Stimulated activated CD4-positive, alpha-beta T cell treated with anti-CD3 and anti-CD28 coated beads, Interleukin-1b, Interleukin-23, amount 100 ng/mL, for 4 hours (primary cell): ENCODE measurements around the gene SLC38A6.
"Not testable (repeated sequence)": the region's sequence is repeated elsewhere in the genome, so short reads cannot be mapped to it uniquely, and the experiment has no call there.

ENCODE experiments used
- DNase-seq, 2 donors: peaks; one replicate each; pipeline ENCODE4 v3.0.0-alpha.2; 2020; ENCODE audit warnings: low read depth in 2 of 2

The SLC38A6 gene

DNA sequence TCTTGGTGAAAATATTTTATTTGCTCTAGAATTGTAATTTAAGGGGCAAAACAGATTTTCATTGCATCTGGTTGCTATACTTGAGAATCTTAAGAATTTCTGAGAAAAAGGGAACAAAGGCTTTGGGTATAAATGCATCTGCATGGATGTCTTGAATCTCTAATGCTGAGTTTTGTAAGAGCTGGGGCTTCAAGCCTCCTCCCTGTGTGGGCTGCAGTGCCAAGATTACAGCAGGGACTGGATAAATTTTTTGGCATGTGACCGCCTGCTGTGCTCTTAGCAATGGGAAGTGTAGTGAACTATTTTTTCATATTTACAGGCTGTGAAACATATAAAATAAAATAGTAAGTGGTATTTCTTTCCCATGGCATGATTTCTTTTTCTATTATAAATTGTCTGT lies 70.0 kb downstream of the SLC38A6 start:
- no peak for DNase-seq

DNA sequence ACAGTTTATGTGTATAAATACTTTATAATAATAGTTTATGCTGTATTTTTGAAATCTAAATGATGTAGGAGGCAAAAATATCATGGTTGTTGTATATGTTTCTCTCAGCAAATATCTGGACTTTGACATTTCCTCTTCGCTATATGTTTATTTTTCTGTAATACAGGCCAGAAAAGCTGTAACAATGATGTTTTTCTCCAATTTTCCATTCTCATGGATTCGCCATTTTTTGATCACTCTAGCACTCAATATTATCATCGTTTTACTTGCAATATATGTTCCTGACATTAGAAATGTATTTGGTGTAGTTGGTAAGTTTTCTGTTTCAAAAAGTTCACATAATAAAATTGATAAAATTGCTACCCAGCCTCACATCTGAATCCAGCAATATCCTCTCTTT lies 70.6 kb downstream of the SLC38A6 start:
- DNase-seq, result no peak

DNA sequence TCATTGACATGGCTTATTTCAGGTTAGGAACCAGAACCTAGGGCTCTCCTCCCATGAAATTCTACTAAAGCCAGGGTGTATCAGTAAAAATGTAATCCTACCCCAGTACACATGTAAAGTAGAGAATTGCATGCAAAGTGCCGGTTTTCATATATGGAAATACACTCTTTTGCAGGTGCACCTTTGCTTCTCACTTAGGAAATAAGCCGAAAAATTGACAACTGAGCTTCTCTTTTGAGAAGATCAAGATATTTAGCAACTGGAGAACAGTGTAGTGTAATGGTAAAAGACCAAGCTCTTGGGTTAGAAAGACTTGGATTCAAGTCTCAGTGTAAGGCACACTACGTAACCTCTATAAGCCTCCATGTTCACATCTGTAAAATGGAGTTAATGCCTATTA lies 82.4 kb downstream of the SLC38A6 start:
- DNase-seq, result no peak

DNA sequence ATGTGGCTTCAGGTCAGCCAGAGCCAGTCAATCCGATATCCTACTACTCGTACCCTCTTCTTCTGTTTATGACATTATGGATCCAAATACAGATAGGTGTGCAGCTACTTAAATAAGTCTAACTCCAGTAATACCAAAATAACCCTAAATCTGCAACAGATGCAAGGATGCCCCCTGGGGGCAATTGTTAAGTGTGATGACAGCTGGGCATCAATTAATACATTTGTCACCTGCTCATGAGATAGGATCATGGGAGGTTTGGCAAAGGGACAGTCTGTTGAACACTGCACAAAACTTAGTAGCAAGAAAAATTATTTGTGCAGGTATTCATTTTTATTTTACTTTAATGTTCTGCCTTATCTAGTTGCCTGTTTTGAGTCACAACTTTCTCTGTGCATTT lies 83.2 kb downstream of the SLC38A6 start:
- DNase-seq, result no peak

DNA sequence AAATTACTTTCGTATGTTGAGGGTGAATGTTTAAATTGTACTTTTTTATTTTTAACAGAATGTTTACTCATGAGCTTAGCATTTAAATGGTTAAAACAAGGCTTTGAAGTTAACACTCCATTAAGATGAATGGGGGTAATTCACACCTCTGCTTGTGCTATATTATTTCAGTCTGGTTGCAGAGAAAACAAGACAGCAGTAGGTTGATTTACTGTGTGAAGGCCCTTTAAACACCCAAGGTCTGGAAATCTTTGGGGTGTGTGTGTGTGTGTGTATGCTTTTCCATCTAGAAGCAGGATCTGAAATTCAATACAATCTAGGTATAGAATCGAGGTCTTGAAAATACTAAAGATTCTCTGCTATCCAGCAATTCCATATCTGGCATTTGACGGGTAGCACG lies 83.8 kb downstream of the SLC38A6 start:
- no peak for DNase-seq

DNA sequence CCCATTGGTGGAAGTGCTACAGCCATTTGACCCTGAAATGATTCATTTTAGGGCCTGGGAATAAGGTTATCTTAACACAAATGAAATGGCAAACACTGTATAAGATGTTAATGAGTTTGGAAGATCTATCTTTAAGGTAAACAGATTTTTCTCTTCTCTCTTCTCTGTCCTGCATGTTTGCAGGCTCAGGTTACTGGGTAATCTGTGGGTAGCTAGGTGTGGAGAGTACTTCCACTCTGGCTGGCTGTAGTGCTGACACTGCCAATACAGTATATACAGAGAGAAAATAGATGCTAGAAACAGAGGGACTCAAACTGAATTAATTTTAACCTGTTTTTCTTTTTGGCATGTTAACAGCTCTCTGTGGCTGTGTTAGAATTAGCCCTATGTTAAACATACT lies 84.6 kb downstream of the SLC38A6 start:
- DNase-seq, result no peak

DNA sequence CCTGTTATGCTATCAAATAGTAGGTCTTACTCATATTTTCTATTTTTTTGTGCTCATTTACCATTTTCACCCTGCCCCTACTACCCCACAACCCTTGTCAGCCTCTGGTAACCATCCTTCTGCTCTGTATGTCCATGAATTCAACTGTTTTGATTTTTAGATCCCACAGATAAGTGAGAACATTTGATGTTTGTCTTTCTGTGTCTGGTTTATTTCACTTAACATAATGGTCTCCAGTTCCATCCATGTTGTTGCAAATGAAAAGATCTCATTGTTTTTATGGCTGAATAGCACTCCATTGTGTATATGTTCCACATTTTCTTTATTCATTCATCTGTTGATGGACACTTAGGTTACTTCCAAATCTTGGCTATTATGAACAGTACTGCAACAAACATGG lies 91.4 kb downstream of the SLC38A6 start:
- DNase-seq, result not testable (repeated sequence)

DNA sequence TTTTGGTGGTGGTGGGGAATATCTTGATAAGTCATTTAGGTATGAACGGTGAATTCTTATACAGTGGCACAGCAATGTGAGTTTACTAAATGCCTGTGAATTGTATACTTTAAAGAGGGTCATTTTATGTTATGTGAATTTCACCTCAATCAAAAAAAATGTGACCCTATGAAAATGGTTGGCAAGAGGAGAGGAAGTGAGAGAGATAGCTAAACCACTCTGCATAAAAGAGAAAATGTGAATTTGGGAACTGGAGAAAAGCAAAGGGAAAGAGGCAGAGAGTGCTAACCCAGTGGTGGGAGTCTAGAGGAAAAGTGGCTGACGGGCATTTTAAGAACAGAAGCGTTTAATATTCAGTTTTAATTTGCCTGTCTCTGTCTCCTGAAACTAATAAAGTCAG lies 93.8 kb downstream of the SLC38A6 start:
- no peak for DNase-seq

DNA sequence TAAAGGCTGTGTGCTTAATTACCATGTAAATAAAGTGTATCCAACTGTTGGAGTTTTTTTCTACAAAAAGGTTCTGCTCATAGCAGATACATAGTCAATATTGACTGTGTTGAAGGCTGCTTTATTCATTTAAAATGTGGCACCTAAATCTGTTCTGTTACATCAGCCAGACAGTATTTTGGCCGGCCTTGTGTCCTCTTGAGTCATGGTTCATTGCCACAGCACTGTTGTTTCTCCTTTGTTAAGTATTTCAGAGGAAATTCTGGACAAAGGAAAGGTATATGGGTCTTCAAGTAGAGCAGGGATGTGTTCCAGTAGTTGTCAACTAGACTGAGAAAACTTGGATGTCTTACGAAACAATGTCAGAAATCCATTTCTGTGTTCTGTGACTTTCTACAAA lies 95.5 kb downstream of the SLC38A6 start:
- DNase-seq, result no peak

DNA sequence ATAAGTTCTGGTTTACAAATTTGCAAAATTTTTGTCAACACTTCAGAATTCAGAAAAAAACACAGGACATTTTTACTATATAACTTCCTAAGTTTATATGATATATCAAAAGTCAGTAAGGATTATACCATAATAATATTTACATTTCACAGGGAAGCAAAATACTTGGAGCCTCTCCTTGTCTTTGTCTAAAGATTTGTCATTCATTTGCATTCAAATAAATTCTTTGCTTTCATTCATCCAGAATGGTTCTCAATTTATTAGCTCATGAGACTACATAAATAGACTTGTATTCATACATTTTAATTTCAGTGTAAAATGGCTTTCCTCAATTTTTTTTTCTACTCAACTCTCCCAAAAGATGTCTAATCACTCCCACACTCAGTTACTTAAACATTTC lies 96.4 kb downstream of the SLC38A6 start:
- no peak for DNase-seq

DNA sequence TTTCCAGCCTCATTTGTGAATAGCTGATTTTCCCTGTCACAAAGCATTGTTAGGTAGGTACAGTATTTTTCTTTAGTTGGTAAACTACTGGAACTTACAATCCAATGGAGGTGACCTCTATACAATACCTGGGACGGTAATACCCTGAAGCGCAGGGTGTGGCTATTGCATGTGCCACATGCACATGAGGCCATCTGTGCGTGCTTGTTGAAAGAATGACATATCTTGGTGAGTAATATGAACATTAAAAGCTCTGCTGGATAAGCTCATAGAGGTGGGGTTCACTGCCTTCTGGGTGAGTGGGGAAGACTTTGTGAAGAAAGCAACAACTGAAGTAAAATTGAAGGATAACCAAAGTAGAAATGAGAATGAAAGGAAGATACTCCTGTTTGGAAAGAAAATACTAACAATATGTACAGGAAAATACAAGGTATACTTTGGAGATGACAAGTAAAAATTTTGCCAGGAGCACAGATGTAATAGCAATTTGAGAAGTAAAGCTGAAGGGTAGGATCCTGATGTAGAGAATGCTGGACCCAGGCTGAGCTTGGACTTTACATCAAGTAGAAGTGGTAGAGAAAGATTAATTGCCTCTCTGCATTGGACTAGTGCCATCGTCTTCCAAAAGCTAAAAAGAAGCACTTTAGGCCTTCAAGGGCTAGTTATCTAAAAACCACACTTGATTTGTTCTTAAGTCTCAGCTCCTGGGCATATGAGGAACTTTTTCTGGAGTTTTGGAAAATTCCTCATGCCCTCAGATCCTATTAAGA lies 97.1 kb downstream of the SLC38A6 start:
- DNase-seq, result no peak

DNA sequence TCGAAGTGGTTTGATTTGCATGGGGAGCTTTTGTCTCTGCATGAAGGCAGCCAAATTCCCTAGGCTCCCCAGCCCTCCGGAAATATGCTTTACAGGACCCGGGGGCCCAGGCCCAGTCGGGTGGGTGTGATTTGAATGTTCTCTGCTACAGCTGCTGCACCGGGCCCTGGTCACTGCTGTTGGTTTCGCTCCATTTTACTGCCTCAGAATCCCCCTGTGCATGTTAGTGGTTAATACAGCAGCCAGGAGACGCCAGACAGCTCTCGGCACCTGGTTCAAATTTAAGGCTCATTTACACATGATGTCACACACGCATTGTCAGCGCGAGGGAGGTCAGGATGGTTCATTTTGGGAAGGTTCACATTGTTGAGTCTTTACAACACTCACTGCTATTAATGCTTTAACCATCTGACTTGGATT lies 99.6 kb downstream of the SLC38A6 start:
- no peak for DNase-seq

DNA sequence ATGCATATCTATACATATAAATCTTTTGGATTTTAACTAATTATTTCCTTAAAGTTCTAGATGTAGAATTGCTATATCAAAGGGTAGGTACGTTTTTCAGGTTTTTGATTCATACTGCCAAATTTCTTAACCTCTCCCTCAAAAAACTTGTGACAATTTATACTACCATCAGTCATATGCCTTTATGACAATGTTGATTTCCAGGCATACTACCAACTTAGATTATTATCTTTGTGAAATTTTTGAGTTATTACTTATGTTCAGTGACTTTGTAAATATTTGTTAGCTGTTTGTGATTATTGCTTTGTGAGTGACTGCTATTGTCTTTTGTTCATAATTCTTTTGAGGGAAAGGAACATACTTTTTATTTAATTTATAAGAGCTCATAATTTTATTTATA lies 107.0 kb downstream of the SLC38A6 start:
- no peak for DNase-seq

DNA sequence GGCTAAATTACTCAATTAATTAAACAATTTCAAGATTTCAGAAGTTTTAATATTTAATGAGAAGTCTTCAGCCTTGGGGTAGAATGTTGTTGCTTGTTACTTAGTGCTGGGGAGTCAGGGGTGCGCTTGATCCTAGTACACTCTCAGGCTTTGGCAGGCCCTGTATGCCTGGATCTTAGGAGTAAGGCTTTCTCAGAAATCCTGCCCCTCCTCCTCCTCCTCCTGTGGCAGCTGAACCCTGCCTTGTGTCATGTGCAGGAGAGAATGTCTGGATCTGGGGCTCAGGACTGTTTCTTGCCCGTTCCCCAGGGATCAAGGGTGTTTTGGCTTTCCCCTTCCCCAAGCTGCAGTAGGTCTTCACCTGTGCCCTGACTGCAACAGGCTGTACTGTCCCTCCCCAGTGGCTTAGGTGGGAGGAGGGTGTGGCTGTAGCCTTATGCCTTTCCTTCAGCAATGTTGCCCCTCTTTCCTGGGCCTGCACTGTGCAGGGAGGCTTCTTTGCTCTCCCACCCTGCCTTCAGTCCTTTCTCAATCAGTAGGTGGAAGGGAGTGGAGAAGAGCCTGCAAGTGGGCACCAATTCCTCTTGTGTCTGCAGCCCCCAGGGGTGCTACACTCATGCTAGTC lies 108.2 kb downstream of the SLC38A6 start:
- DNase-seq, result no peak

DNA sequence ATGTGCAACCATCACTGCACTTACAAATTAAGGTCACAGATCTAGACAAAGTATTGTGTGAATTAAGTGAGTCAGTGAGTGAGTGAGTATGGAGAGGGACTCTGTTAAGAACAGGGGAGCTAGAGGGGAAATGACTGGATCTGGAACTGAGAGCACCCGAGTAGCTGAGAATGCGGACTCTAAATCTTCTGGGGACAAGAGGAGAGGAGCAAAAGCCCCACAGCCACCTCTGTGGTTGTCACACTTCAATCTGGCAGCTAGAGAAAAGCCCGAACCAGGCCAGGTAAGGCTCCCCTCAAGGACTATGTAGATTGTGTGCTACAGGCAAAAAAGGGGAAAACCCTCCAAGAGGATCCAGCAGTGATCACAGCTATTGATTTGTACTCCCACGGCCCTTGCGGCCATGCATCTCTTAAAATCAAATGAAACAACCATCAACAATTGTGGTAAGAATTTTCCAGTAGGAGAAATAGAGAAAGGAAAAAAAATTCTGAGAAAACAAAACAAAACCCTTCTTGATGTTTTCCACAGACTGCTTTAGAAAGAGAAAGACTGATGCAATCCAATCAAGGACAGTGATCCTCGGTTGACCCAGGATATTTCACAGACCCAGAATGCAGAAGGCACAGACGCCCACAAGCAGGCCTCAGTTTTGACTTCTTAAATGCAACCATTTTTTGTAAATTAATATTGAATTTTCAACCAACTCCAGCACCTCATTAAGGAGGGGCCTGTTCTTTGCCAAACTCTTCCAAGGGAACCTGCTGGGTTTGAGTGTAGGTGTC lies 109.6 kb downstream of the SLC38A6 start:
- DNase-seq, result no peak

DNA sequence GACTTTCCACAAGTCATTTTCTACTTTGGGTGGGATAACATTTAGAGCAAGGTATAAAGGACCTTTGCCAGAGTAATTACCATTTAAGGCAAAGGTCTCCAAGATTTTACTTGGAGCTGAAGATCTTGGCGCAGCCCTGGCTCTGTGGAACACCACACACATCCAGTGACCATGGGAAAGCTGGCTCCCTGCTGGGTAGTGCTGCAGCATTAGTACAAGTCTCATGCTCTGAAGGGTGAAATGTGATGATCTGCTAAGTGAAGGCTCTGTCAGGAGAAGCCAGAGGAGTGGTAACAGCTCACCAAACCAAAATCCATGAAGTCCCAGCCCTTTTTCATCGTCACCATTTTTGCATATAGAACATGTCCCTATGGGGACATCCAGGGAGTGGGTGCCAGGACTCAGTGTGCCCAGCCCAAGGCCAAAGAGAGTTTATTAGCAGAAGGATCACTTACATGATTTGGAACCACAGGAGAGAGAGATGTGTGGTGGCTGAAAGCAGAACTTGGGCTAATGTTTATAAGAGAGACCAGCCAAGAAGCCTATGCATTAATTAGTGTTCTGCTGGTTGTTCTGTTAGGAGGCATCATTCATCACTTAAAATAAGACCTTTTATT lies 110.7 kb downstream of the SLC38A6 start:
- DNase-seq, result no peak

DNA sequence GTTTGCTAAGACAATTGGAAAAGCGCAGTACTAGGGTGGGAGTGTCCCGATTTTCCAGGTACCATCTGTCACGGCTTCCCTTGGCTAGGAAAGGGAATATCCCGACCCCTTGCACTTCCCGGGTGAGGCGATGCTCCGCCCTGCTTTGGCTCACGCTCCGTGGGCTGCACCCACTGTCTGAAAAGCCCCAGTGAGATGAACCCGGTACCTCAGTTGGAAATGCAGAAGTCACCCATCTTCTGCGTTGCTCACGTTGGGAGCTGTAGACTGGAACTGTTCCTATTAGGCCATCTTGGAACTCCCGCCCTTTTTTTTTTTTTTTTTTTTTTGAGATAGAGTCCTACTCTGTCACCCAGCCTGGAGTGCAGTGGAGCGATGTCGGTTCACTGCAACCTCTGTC lies 117.1 kb downstream of the SLC38A6 start:
- DNase-seq, result not testable (repeated sequence)

DNA sequence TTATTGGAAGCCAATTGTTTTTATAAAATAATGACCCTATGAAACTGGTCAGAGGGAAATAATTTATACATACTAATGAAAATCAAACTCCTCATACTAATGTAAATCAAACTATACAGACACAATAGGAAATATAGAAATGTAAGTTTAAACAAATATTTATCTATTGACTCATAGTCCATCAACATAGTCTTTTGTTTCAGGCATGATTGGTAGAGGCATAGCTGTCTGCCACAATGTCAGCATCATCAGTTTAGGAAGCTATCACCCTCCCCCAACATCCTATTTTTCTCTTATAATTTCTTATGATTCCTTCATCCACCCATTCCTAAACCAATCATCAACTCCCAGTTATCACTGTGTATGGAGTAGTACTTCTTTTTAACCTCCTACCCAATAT lies 117.7 kb downstream of the SLC38A6 start:
- no peak for DNase-seq

DNA sequence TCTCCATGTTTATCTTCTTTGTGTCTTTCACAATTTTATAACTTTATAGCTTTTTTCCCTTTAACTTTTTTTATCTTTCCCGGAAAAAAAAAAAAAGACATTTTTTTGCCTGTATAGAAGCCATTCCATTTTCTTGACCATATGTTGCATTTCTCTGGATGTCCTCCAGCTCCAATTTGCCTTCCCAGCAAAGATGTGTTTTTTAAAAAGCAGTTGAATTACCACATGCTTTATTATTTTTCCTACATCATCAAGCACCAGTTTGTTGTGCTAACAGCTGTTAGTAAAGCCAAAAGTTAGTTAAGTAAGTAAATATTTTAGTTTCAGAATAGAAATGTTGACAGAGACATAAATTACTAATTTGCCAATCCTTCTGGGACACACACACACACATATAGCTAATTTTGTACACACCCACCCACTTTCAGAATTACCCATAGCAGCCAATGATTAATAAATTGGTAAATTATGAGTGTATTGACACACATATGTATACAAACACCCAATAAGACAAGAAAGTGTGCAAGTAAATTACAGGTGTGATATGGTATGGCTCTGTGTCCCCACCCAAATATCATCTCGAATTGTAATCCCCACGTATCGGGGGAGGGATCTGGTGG lies 118.3 kb downstream of the SLC38A6 start:
- no peak for DNase-seq

DNA sequence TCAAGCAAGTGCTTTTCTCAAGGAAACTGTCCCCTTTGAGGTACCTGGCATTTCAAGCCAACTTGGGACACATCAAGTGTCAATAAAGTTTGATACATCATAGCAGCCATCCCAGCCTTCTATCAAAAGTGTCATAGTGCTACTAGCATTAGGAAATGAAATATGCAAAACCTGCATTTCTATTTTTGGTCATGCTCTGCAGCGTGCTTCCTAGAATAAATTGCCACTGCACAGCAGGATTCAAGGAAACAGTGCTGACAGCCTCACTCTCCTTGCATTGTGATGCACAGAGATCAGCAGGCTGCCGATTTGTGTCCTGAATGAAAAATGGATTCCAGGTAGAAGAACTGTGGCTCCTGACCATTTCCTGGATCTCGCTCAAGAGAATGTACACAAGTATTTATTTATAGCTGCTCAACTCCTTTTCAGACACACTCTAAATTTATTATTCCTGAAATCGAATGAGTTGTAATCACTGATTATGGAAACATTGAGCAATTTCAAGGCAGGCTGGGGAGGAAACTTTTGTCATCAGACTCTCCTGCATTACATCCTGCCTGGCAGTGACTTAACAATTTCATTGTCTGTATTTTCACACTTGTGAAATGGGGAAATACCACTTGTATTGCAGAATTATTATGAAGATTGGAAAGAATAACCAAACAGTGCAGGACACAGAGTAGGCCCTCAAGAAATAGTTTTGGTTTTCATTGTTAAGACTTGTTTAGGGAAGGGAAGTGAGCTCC lies 120.9 kb downstream of the SLC38A6 start:
- DNase-seq, result no peak
